Naive thymus-derived CD4-positive, alpha-beta T cell (primary cell): ENCODE measurements around the gene RSF1. TPM values are rescaled to one million over a fixed set of nuclear protein-coding genes. Genes with fewer than 3 reads are reported as not detected.

Experiments
- ATAC-seq: fragments of 150-1000 bp; cut with Tn5 transposase; 2 replicates; pipeline ENCODE4 v1.10.0; 2021; ENCODE audit warnings: mild to moderate bottlenecking, moderate library complexity
- CTCF ChIA-PET: fragments of 350-600 bp; sonication (Branson Sonifier 250); formaldehyde crosslinking; loops from one replicate; lab custom pipeline; 2021; ENCODE audit warnings: antibody characterized with exemption; lab: Charles Lee
- POLR2A ChIA-PET: fragments of 350-600 bp; sonication (Branson Sonifier 250); formaldehyde crosslinking; loops from one replicate; lab custom pipeline; 2021; ENCODE audit warnings: antibody characterized with exemption, inconsistent platforms; lab: Charles Lee
- DNase-seq, 9 donors: peaks; one replicate each; pipeline versions ENCODE4 v3.0.0 to v3.0.0-alpha.2; 2020 to 2022; ENCODE audit warnings: mixed read lengths in 1 of 9
- H3K27ac ChIP-seq: one replicate; pipeline ENCODE4 v1.7.0; 2013; ENCODE audit warnings: mild to moderate bottlenecking, low read depth, low read length, moderate library complexity
- H3K27me3 ChIP-seq, 2 donors: one replicate each; pipeline ENCODE4 v1.7.0; 2013; ENCODE audit warnings: low read length in 2 of 2, mild to moderate bottlenecking in 2 of 2, moderate library complexity in 2 of 2; ENCODE audit not compliant: control insufficient read depth in 2 of 2, insufficient read depth in 2 of 2
- H3K36me3 ChIP-seq, 3 experiments: 1 replicate in 2 of 3; 2 replicates in 1 of 3; pipeline ENCODE4 v1.7.0; 2013; ENCODE audit warnings: low read length in 3 of 3, mild to moderate bottlenecking in 3 of 3, moderate library complexity in 1 of 3; ENCODE audit not compliant: insufficient read depth in 3 of 3, control insufficient read depth in 2 of 3
- H3K4me1 ChIP-seq, 2 donors: one replicate each; pipeline ENCODE4 v1.7.0; 2013; ENCODE audit warnings: low read length in 2 of 2, mild to moderate bottlenecking in 2 of 2, moderate library complexity in 1 of 2; ENCODE audit not compliant: control insufficient read depth in 2 of 2, insufficient read depth in 2 of 2
- H3K4me3 ChIP-seq: 2 replicates; pipeline ENCODE4 v1.7.0; 2013; ENCODE audit warnings: mild to moderate bottlenecking, low read length
- H3K9me3 ChIP-seq, 3 experiments: 1 replicate in 2 of 3; 2 replicates in 1 of 3; pipeline ENCODE4 v1.7.0; 2013; ENCODE audit warnings: low read length in 3 of 3; ENCODE audit not compliant: control insufficient read depth in 2 of 3
- H3K27ac Mint-ChIP-seq, 9 donors: one replicate each; pipeline ENCODE4 v1.8.0; 2020 to 2022; ENCODE audit warnings: mixed read lengths in 9 of 9, mild to moderate bottlenecking in 8 of 9, moderate library complexity in 5 of 9, inconsistent platforms in 2 of 9
- H3K27me3 Mint-ChIP-seq, 5 donors: one replicate each; pipeline ENCODE4 v1.8.0; 2021 to 2022; ENCODE audit warnings: mixed read lengths in 5 of 5, mild to moderate bottlenecking in 1 of 5
- H3K36me3 Mint-ChIP-seq, 5 donors: one replicate each; pipeline ENCODE4 v1.8.0; 2020 to 2022; ENCODE audit warnings: mixed read lengths in 5 of 5, mild to moderate bottlenecking in 3 of 5, inconsistent platforms in 1 of 5
- H3K4me1 Mint-ChIP-seq, 7 donors: one replicate each; pipeline ENCODE4 v1.8.0; 2020 to 2022; ENCODE audit warnings: mixed read lengths in 7 of 7, mild to moderate bottlenecking in 3 of 7, inconsistent platforms in 1 of 7
- H3K4me3 Mint-ChIP-seq, 10 donors: one replicate each; pipeline ENCODE4 v1.8.0; 2020 to 2022; ENCODE audit warnings: mild to moderate bottlenecking in 10 of 10, mixed read lengths in 10 of 10, moderate library complexity in 6 of 10, inconsistent platforms in 2 of 10
- H3K9me3 Mint-ChIP-seq, 11 donors: one replicate each; pipeline ENCODE4 v1.8.0; 2020 to 2022; ENCODE audit warnings: mixed read lengths in 11 of 11, mild to moderate bottlenecking in 4 of 11, inconsistent platforms in 1 of 11, moderate library complexity in 1 of 11
- intact Hi-C, 2 donors: fragments of 100-400 bp; cut with micrococcal nuclease; formaldehyde crosslinking; loops; one replicate each; pipeline ENCODE4 v1.15.1; 2023
- polyA plus RNA-seq, 2 donors: library from polyadenylated mRNA; unstranded; fragments of 300-500 nt; fragmentation: Illumina TruSeq; gene quantifications; one replicate each; pipeline ENCODE4 v1.2.3, GENCODE V29; 2021
- total RNA-seq, 6 experiments: library from RNA in 5 of 6; stranded (reverse) in 5 of 6; gene quantifications; 1 replicate in 5 of 6; 2 replicates in 1 of 6; pipeline ENCODE4 v1.2.3 and lab custom pipeline; 2021 to 2026

The RSF1 gene
- total and polyA plus RNA-seq, 7 experiments from 2014 or later = 33.3 to 113 (median 83.5) TPM

- POLR2A ChIA-PET = no interaction called here
- CTCF ChIA-PET = interaction anchor here (0.6 kb wide), 1 partner anchor 361 kb away, joined by 4 read pairs; no protein-coding TSS in a partner anchor
- Histone ChIP-seq H3K27ac (no peak overlapping the region), H3K9me3 (peaks cover 0 to 10% (median 0%) of the 10 kb centered on the region in 3 experiments), H3K4me3 (no peak overlapping the region), H3K36me3 (peaks cover 4 to 32% (median 7%) of the 10 kb centered on the region in 3 experiments), H3K27me3 (no peaks in the 10 kb centered on the region), H3K4me1 (no peaks in the 10 kb centered on the region)
- peak overlapping the region in 2 of 9 donors; percentile 10 to 34 for H3K27ac Mint-ChIP-seq
- no peaks in the 10 kb centered on the region for H3K27me3 Mint-ChIP-seq
- DNase-seq (no peak), ATAC-seq (no peak)
- no peak overlapping the region for H3K4me3 Mint-ChIP-seq
- intact Hi-C loops = no loop called here
- H3K4me1 Mint-ChIP-seq = peaks cover 0 to 18% (median 4%) of the 10 kb centered on the region in 7 donors
- peaks cover 7 to 50% (median 47%) of the 10 kb centered on the region in 5 donors for H3K36me3 Mint-ChIP-seq
- H3K9me3 Mint-ChIP-seq = peaks cover 3 to 21% (median 12%) of the 10 kb centered on the region in 11 donors
Observed at GRCh38 chr11:77728203-77728786, 92.2 kb downstream of the RSF1 start.

GRCh38 chr11:77726524-77726923 lies 94.0 kb downstream of the RSF1 start:
- no peak overlapping the region for H3K27ac ChIP-seq
- Mint-ChIP-seq H3K4me3 (no peak overlapping the region), H3K36me3 (peaks cover 7 to 49% (median 42%) of the 10 kb centered on the region in 5 donors), H3K27ac (peak overlapping the region in 2 of 9 donors; percentile 24 to 28), H3K27me3 (no peaks in the 10 kb centered on the region), H3K4me1 (peaks cover 0 to 18% (median 5%) of the 10 kb centered on the region in 7 donors), H3K9me3 (peaks cover 3 to 11% (median 7%) of the 10 kb centered on the region in 11 donors)
- peaks cover 0 to 10% (median 0%) of the 10 kb centered on the region in 3 experiments for H3K9me3 ChIP-seq
- intact Hi-C loops = no loop called here
- no peaks in the 10 kb centered on the region for H3K27me3 ChIP-seq
- no peak for DNase-seq
- POLR2A ChIA-PET = no interaction called here
- H3K4me3 ChIP-seq = no peak overlapping the region
- ATAC-seq = no peak
- H3K36me3 ChIP-seq = peaks cover 4 to 35% (median 9%) of the 10 kb centered on the region in 3 experiments
- CTCF ChIA-PET = no interaction called here
- H3K4me1 ChIP-seq = no peaks in the 10 kb centered on the region

GRCh38 chr11:77725433-77725832 lies 95.1 kb downstream of the RSF1 start:
- no peak overlapping the region for H3K4me3 ChIP-seq
- ATAC-seq = no peak
- H3K27me3 ChIP-seq = no peaks in the 10 kb centered on the region

GRCh38 chr11:77724636-77725035 lies 95.9 kb downstream of the RSF1 start:
- intact Hi-C loops = no loop called here
- H3K36me3 Mint-ChIP-seq = peaks cover 0 to 49% (median 33%) of the 10 kb centered on the region in 5 donors
- peaks cover 0 to 10% (median 5%) of the 10 kb centered on the region in 7 donors for H3K4me1 Mint-ChIP-seq
- H3K9me3 Mint-ChIP-seq = no peaks in the 10 kb centered on the region
- Histone ChIP-seq H3K36me3 (peaks cover 4 to 30% (median 13%) of the 10 kb centered on the region in 3 experiments), H3K27me3 (no peaks in the 10 kb centered on the region), H3K27ac (no peak overlapping the region), H3K4me1 (no peaks in the 10 kb centered on the region), H3K4me3 (no peak overlapping the region), H3K9me3 (no peaks in the 10 kb centered on the region)
- DNase-seq = no peak
- ChIA-PET CTCF (no interaction called here), POLR2A (no interaction called here)
- no peak for ATAC-seq
- no peak overlapping the region for H3K4me3 Mint-ChIP-seq
- no peaks in the 10 kb centered on the region for H3K27me3 Mint-ChIP-seq
- H3K27ac Mint-ChIP-seq = peak overlapping the region in 1 of 9 donors; percentile 73

More at GRCh38 chr11:77725433-77725832, 95.1 kb downstream of the RSF1 start:
- peaks cover 0 to 3% (median 0%) of the 10 kb centered on the region in 11 donors for H3K9me3 Mint-ChIP-seq
- Histone ChIP-seq H3K36me3 (peaks cover 4 to 30% (median 13%) of the 10 kb centered on the region in 3 experiments), H3K27ac (no peak overlapping the region), H3K4me1 (no peaks in the 10 kb centered on the region), H3K9me3 (no peaks in the 10 kb centered on the region)
- intact Hi-C loops = no loop called here
- ChIA-PET CTCF (no interaction called here), POLR2A (no interaction called here)
- H3K36me3 Mint-ChIP-seq = peaks cover 0 to 47% (median 35%) of the 10 kb centered on the region in 5 donors
- H3K27ac Mint-ChIP-seq = peak overlapping the region in 1 of 9 donors; percentile 8
- no peak overlapping the region for H3K4me3 Mint-ChIP-seq
- H3K4me1 Mint-ChIP-seq = peaks cover 0 to 12% (median 5%) of the 10 kb centered on the region in 7 donors
- DNase-seq = no peak
- H3K27me3 Mint-ChIP-seq = no peaks in the 10 kb centered on the region

- Histone ChIP-seq H3K36me3 (peaks cover 4 to 30% (median 13%) of the 10 kb centered on the region in 3 experiments), H3K4me1 (no peaks in the 10 kb centered on the region)
- H3K36me3 Mint-ChIP-seq = peaks cover 7 to 60% (median 38%) of the 10 kb centered on the region in 5 donors
Observed at GRCh38 chr11:77723024-77723423, 97.5 kb downstream of the RSF1 start.

GRCh38 chr11:77710358-77710757 lies 110.2 kb downstream of the RSF1 start:
- Mint-ChIP-seq H3K27ac (peak overlapping the region in 3 of 9 donors; percentile 15 to 31 (median 15)), H3K4me1 (peaks cover 6 to 61% (median 37%) of the 10 kb centered on the region in 7 donors), H3K9me3 (peaks cover 0 to 2% (median 0%) of the 10 kb centered on the region in 11 donors), H3K4me3 (no peak overlapping the region), H3K27me3 (no peaks in the 10 kb centered on the region), H3K36me3 (peaks cover 0 to 38% (median 25%) of the 10 kb centered on the region in 5 donors)
- H3K4me3 ChIP-seq = no peak overlapping the region
- CTCF ChIA-PET = interaction anchor here (1.0 kb wide), 1 partner anchor 30 kb away, joined by 4 read pairs; no protein-coding TSS in a partner anchor
- ATAC-seq (no peak), DNase-seq (no peak)
- H3K36me3 ChIP-seq = peaks cover 0 to 7% (median 3%) of the 10 kb centered on the region in 3 experiments
- no peaks in the 10 kb centered on the region for H3K4me1 ChIP-seq
- H3K27me3 ChIP-seq = no peaks in the 10 kb centered on the region
- intact Hi-C loops = no loop called here
- no peak overlapping the region for H3K27ac ChIP-seq
- H3K9me3 ChIP-seq = no peaks in the 10 kb centered on the region
- POLR2A ChIA-PET = interaction anchor here (0.7 kb wide), 1 partner anchor 284 kb away, joined by 3 read pairs; the partner anchor contains the start of gene INTS4

More at GRCh38 chr11:77723024-77723423, 97.5 kb downstream of the RSF1 start:
- no peaks in the 10 kb centered on the region for H3K27me3 ChIP-seq
- no peaks in the 10 kb centered on the region for H3K27me3 Mint-ChIP-seq
- intact Hi-C loops = no loop called here
- H3K27ac ChIP-seq = no peak overlapping the region
- CTCF ChIA-PET = no interaction called here
- no peak overlapping the region for H3K4me3 ChIP-seq
- no peak overlapping the region for H3K27ac Mint-ChIP-seq
- peaks cover 3 to 16% (median 5%) of the 10 kb centered on the region in 7 donors for H3K4me1 Mint-ChIP-seq
- POLR2A ChIA-PET = interaction anchor here (0.6 kb wide), 1 partner anchor 498 kb away, joined by 4 read pairs; no protein-coding TSS in a partner anchor
- no peak overlapping the region for H3K4me3 Mint-ChIP-seq
- H3K9me3 Mint-ChIP-seq = no peaks in the 10 kb centered on the region
- no peak for ATAC-seq
- DNase-seq = no peak
- no peaks in the 10 kb centered on the region for H3K9me3 ChIP-seq
